Measurements from ENCODE around the gene RAI14.

RAI14 gene

GRCh38 chr5:34648039-34648839, 7.9 kb upstream of the RAI14 start:
- DNase-seq (ENCODE audit: low spot score), result no peak

GRCh38 chr5:34648840-34649158, 7.3 kb upstream of the RAI14 start:
- DNase-seq (ENCODE audit: low spot score), result no peak

GRCh38 chr5:34651791-34652190, 4.3 kb upstream of the RAI14 start:
- no peak for DNase-seq (ENCODE audit: low spot score)

- DNase-seq (ENCODE audit: low spot score), result no peak
Measured at GRCh38 chr5:34652466-34652865, 3.7 kb upstream of the RAI14 start.

GRCh38 chr5:34652914-34653313, 3.2 kb upstream of the RAI14 start:
- no peak for DNase-seq (ENCODE audit: low spot score)

GRCh38 chr5:34653708-34654107, 2.4 kb upstream of the RAI14 start:
- no peak for DNase-seq (ENCODE audit: low spot score)

- DNase-seq (ENCODE audit: low spot score), result peak; percentile 58
Measured at GRCh38 chr5:34655354-34655991, 655 bp upstream of the RAI14 start.

- peak; percentile 50 for DNase-seq (ENCODE audit: low spot score)
Measured at GRCh38 chr5:34656700-34657273, 659 bp downstream of the RAI14 start.

- peak; percentile 53 for DNase-seq (ENCODE audit: low spot score)
Measured at GRCh38 chr5:34657274-34657921, 1.3 kb downstream of the RAI14 start.

- DNase-seq (ENCODE audit: low spot score), result peak; percentile 57
Measured at GRCh38 chr5:34657988-34658387, 1.9 kb downstream of the RAI14 start.

- DNase-seq (ENCODE audit: low spot score), result no peak
Measured at GRCh38 chr5:34659168-34659567, 3.0 kb downstream of the RAI14 start.

GRCh38 chr5:34660444-34660843, 4.3 kb downstream of the RAI14 start:
- DNase-seq (ENCODE audit: low spot score), result no peak

GRCh38 chr5:34663771-34664496, 7.8 kb downstream of the RAI14 start:
- DNase-seq (ENCODE audit: low spot score), result no peak

- DNase-seq (ENCODE audit: low spot score), result no peak
Measured at GRCh38 chr5:34666392-34667080, 10.4 kb downstream of the RAI14 start.

- DNase-seq (ENCODE audit: low spot score), result no peak
Measured at GRCh38 chr5:34667705-34668104, 11.6 kb downstream of the RAI14 start.

- DNase-seq (ENCODE audit: low spot score), result no peak
Measured at GRCh38 chr5:34669931-34670516, 13.9 kb downstream of the RAI14 start.

- no peak for DNase-seq (ENCODE audit: low spot score)
Measured at GRCh38 chr5:34672196-34672595, 16.1 kb downstream of the RAI14 start.

GRCh38 chr5:34673463-34674125, 17.5 kb downstream of the RAI14 start:
- no peak for DNase-seq (ENCODE audit: low spot score)

GRCh38 chr5:34674187-34674586, 18.1 kb downstream of the RAI14 start:
- DNase-seq (ENCODE audit: low spot score), result no peak

GRCh38 chr5:34675857-34676256, 19.7 kb downstream of the RAI14 start:
- DNase-seq (ENCODE audit: low spot score), result no peak

- no peak for DNase-seq (ENCODE audit: low spot score)
Measured at GRCh38 chr5:34676416-34676815, 20.3 kb downstream of the RAI14 start.

Measured in HuH-7 (cell line).